SK-N-DZ (cell line): ENCODE data around the gene FHOD3.
"Not testable (repeated sequence)": the region's sequence is repeated elsewhere in the genome, so short reads cannot be mapped to it uniquely, and the experiment has no call there.

Source experiments
- DNase-seq: peaks from one replicate; pipeline ENCODE4 v3.0.0-alpha.2; 2015; ENCODE audit warnings: low spot score

The FHOD3 gene

DNA sequence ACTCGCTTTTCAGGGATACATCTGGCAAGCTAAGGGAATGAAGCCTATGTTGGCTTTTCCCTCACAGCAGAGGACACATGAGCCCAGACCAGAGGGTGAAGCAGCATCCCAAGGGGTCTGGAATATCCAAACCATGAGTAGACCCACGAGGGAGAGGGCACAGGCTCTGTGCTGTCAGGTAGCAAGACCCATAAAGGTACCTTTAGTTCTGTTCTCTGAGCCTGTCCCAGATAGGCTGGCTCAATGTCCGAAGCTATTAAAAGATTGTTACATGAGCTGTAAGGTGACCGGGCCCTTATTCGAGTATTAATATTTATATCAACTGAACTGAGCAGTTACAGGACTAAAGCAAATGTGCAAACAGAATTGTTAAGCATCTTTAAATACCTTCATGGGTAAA, 479.1 kb downstream of the FHOD3 start:
- no peak for DNase-seq

DNA sequence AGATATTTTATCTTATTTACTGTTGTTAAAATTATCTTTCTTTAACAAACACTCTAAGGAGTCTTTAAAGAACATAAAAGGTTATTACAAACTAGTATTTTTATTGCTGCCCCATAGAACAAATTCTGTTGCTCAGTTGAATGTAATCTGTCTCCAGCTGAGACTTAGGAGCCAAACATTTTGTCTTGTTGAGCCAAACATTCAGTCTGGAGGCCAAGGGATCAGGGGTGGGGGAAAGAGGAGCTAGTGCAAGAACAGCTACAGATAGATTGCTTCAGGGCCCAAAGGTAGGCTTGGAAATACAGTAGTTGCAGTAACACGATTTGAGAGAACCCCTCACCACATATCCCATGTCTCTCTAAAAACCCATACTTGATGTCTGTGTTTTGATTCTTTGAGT, 480.1 kb downstream of the FHOD3 start:
- no peak for DNase-seq

- DNase-seq: no peak
Measured at GRCh38 chr18:36780748-36781147, 483.2 kb downstream of the FHOD3 start.

DNA sequence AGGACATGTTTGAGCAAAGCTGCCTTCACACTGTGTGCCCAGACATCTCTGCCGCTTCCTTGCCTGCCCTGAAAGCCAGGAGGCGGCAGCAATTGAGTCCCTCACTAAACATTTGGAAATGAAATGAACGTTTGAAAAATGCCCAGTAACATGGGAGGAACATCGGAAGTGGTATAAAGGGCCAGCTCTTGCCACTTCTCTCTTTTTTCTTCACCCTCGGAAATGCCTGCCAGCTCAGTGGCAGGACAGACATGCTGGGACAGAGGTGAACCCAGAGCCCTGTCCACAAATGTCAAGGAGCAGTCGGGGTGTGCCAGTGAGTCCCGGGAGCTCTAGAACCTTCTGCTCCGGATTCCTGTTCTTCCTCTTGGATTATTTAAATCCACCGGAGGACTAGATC, 485.2 kb downstream of the FHOD3 start:
- DNase-seq: no peak

GRCh38 chr18:36783792-36784191, 486.3 kb downstream of the FHOD3 start:
- DNase-seq: no peak

DNA sequence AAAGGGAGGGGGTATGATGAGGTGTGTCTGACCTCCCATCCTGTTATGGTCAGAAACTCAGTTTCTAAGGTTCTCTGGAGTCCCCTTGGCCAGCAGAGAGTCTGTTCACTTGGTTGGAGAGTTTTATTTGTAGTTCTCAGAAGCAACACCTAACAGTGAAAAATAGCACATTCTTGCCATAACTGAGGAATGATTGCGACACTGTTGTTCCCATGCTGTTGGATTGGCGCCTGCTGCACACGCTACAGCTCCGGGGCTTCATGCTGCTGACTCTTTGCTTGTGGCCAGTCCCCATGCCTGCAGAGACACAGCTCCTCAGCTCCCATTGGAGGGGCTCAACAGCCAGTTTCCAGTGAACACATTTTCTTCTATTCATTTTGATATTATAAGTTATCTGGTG, 489.2 kb downstream of the FHOD3 start:
- no peak for DNase-seq

GRCh38 chr18:36792634-36793283, 495.2 kb downstream of the FHOD3 start:
- no peak for DNase-seq

DNA sequence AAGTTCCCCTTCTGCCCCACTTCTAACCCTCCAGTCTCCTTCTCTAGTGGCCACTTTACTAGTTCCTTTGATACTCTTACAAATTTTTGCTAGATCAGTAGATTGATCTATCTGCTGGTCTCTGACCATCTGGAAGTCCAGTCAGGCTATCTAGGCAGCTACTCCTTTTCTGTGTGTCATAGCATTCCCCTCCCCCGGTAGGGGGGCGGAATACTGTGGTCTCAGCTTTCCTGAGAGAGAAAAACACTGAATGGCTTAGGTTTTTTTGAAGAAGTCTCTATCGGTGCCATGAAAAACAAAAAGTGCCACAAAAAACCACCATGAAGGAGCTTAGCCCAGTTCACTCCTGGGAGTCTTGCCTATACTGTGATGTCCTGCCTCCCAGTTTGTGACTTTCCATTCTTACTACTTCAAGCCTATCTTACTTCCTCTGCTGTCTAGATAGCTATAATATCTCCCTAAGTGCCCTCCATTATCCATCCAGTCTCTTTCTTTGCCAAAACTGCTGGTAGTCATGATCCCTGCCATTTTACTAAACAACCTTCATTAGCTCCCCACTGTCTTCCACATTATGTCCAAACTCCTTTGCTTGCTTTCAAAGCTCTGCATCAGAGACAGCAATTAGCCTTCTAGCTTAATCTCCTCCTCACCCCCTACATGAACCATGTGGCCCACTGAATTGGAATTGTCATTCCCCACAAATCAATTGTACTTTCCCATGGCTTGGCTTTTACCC, 501.4 kb downstream of the FHOD3 start:
- no peak for DNase-seq

- no peak for DNase-seq
Measured at GRCh38 chr18:36805105-36805504, 507.6 kb downstream of the FHOD3 start.

DNA sequence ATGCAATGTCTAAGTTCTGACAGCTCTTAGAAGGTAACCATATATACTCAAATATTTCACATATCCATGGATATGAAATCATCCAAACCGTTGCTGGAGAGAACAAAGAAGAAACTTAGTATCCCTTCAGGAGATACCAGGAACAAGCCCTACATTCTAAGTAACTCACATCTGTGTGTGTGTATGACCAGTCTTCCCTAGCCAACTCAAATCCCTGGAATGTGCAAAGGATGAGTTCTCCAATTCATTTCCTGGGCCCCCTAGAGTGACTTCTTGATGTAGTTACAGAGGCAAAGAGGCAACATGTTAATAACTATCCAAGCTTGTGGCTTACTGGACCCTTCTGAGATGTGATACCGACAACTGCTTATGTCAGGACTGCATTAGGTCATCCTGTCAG, 511.2 kb downstream of the FHOD3 start:
- no peak for DNase-seq

- peak; percentile 73 for DNase-seq
Measured at GRCh38 chr18:36809590-36810381, 512.3 kb downstream of the FHOD3 start.

DNA sequence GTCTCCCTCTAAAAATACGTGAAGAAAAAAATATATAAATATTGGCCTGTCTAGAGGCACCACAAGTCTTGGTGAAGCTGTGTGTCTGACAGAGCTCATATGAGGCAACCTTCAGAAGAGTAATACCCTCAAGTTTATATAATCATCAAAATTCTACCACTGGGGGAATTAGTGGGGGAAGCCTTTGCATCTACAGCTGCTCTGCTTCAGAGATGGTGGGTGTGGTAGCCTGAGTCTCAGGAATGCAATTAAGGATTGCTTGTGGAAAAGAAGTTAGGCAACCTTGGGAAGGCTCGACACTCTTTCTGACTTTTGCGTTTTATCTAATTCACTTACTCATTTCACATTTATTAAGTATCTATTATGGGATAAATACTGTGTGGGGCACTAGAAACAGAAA, 513.9 kb downstream of the FHOD3 start:
- no peak for DNase-seq

GRCh38 chr18:36811955-36812354, 514.4 kb downstream of the FHOD3 start:
- no peak for DNase-seq

GRCh38 chr18:36812678-36813077, 515.2 kb downstream of the FHOD3 start:
- no peak for DNase-seq

- DNase-seq: no peak
Measured at GRCh38 chr18:36813101-36813775, 515.7 kb downstream of the FHOD3 start.

- no peak for DNase-seq
Measured at GRCh38 chr18:36813824-36814223, 516.3 kb downstream of the FHOD3 start.

DNA sequence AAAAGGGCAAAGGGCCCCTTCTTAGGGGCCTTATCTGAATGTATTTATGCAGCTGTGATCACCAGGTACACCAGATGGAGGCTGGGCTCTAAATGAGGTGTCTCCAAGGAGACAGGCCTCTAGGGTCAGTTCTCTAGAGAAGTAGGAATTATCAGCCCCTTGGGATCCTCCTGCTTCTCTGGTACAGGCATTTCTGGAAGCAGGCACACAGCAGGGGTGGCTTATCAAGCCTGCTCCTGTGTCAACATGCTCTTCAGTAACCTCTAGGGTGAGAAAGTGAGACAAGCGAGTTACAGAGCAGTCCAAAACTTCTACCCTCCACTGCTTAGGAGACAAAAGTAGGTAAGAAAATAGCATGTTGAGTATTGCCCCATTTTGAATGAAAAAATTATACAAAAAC, 517.5 kb downstream of the FHOD3 start:
- no peak for DNase-seq

DNA sequence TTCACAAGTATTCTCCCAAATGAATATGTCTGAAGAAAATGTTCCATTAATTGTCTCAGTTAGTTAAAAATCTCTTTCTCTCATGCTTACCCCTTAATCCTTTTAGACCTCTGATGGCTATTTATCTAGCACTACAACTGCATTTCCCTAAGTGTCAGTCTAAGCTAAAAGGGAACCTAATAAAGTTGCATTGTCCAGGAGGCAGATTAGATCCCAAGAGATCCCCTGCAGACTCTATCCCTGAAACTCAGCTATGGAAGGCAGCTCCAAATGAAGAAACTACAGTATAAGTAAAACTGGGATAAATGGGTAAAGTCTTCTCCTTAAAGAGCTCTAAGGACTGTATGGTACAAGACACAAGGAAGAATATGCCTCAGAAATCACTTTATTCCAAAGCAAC, 518.6 kb downstream of the FHOD3 start:
- DNase-seq: not testable (repeated sequence)

DNA sequence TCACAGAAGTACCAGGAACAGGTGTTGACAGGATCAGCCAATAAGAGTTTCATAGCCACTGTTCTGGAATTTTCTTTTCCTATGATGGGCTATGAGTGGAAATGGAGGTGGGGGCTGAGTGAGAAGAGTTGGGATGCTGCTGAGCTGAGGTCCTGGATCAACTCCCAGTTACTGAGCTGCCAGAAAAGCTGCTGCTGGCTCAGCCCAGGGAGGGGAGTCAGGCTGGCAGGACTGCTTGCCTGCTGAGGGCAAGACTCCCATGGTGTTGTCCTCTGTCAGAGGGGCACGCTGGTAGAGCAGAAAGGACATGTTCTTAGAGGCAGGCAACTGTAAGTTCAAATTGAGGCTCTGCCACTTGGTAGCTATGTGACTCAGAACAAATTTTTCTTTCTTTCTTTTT, 519.5 kb downstream of the FHOD3 start:
- DNase-seq: no peak

DNA sequence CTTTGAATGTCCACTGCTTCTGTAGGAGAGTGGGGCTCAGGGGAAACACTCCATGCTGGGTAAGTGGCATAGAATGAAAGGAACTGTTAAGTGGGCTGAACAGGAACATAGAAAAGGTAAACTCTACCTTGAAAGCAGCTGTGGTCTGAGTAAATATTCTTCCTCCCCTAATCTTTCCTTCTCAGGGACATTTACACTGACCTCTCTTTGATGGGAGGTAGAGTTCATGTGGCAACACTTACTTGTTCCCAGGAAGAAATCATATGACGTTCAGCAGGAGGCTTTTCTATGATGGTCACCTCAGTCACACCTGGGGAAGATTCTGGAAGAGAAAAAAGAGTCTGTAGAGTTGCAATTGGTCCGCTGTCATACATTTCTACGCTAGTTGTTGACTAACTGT, 521.1 kb downstream of the FHOD3 start:
- DNase-seq: no peak

- DNase-seq: no peak
Measured at GRCh38 chr18:36819621-36820020, 522.1 kb downstream of the FHOD3 start.

DNA sequence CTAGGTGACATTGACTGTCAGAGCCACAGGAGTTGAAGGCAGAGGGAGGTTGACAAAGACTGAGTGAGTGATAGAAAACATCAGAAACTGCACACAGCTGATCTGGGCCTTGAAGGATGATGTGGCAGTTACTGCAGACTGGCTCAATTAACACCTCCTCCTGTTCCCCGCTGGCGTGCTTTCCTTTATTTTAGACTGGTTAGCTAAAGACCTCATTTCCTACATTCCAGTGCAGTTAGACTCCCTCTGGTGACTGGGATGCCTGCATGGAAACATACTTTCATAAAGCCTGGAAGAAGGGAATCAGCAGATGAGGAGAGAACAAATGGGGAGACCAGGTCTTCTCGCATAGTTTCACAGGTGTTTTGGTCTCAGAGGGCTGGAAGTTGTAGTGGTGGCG, 524.2 kb downstream of the FHOD3 start:
- no peak for DNase-seq
